ENCODE results near the gene ANKRD16.
"Not testable (repeated sequence)": the region's sequence is repeated elsewhere in the genome, so short reads cannot be mapped to it uniquely, and the experiment has no call there.

ANKRD16 gene

GRCh38 chr10:5877041-5877440, 12.7 kb downstream of the ANKRD16 start:
- not testable (repeated sequence) for DNase-seq (ENCODE audit: low read depth in 1 of 2, low spot score in 1 of 2)

GRCh38 chr10:5876181-5876768, 13.4 kb downstream of the ANKRD16 start:
- no peak for DNase-seq (ENCODE audit: low read depth in 1 of 2, low spot score in 1 of 2)

- peak; percentile 35 for DNase-seq (ENCODE audit: low read depth in 1 of 2, low spot score in 1 of 2)
Measured at GRCh38 chr10:5873515-5873995, 16.1 kb downstream of the ANKRD16 start.

- no peak for DNase-seq (ENCODE audit: low read depth in 1 of 2, low spot score in 1 of 2)
Measured at GRCh38 chr10:5871596-5871995, 18.1 kb downstream of the ANKRD16 start.

GRCh38 chr10:5869156-5869555, 20.5 kb downstream of the ANKRD16 start:
- no peak for DNase-seq (ENCODE audit: low read depth in 1 of 2, low spot score in 1 of 2)

GRCh38 chr10:5868383-5868782, 21.3 kb downstream of the ANKRD16 start:
- DNase-seq (ENCODE audit: low read depth in 1 of 2, low spot score in 1 of 2) = not testable (repeated sequence)

- DNase-seq (ENCODE audit: low read depth in 1 of 2, low spot score in 1 of 2) = not testable (repeated sequence)
Measured at GRCh38 chr10:5867091-5867615, 22.5 kb downstream of the ANKRD16 start.

GRCh38 chr10:5866451-5867081, 23.1 kb downstream of the ANKRD16 start:
- not testable (repeated sequence) for DNase-seq (ENCODE audit: low read depth in 1 of 2, low spot score in 1 of 2)

GRCh38 chr10:5862981-5863685, 26.6 kb downstream of the ANKRD16 start:
- DNase-seq (ENCODE audit: low read depth in 1 of 2, low spot score in 1 of 2) = not testable (repeated sequence)

GRCh38 chr10:5862360-5862961, 27.2 kb downstream of the ANKRD16 start:
- no peak for DNase-seq (ENCODE audit: low read depth in 1 of 2, low spot score in 1 of 2)

GRCh38 chr10:5860066-5860465, 29.6 kb downstream of the ANKRD16 start:
- DNase-seq (ENCODE audit: low read depth in 1 of 2, low spot score in 1 of 2) = no peak

GRCh38 chr10:5858811-5859210, 30.9 kb downstream of the ANKRD16 start:
- no peak for DNase-seq (ENCODE audit: low read depth in 1 of 2, low spot score in 1 of 2)

- no peak for DNase-seq (ENCODE audit: low read depth in 1 of 2, low spot score in 1 of 2)
Measured at GRCh38 chr10:5856701-5857004, 33.0 kb downstream of the ANKRD16 start.

- DNase-seq (ENCODE audit: low read depth in 1 of 2, low spot score in 1 of 2) = no peak
Measured at GRCh38 chr10:5855979-5856700, 33.6 kb downstream of the ANKRD16 start.

GRCh38 chr10:5854131-5854475, 35.6 kb downstream of the ANKRD16 start:
- no peak for DNase-seq (ENCODE audit: low read depth in 1 of 2, low spot score in 1 of 2)

GRCh38 chr10:5846667-5847066, 43.0 kb downstream of the ANKRD16 start:
- not testable (repeated sequence) for DNase-seq (ENCODE audit: low read depth in 1 of 2, low spot score in 1 of 2)

- no peak for DNase-seq (ENCODE audit: low read depth in 1 of 2, low spot score in 1 of 2)
Measured at GRCh38 chr10:5844345-5845055, 45.2 kb downstream of the ANKRD16 start.

- DNase-seq (ENCODE audit: low read depth in 1 of 2, low spot score in 1 of 2) = no peak
Measured at GRCh38 chr10:5843686-5844344, 45.9 kb downstream of the ANKRD16 start.

GRCh38 chr10:5841965-5842364, 47.7 kb downstream of the ANKRD16 start:
- DNase-seq (ENCODE audit: low read depth in 1 of 2, low spot score in 1 of 2) = no peak

Measured in stimulated activated CD4-positive, alpha-beta T cell treated with anti-CD3 and anti-CD28 coated beads, Interleukin-15, amount 100 ng/mL, for 1 hour (primary cell).